ENCODE data around the gene PAX7.
"Not testable (repeated sequence)": the region's sequence is repeated elsewhere in the genome, so short reads cannot be mapped to it uniquely, and the experiment has no call there.

PAX7 gene

GRCh38 chr1:18630511-18631495 is at the start of gene PAX7:
PAX7 (plus strand) TSS chr1:18630846; CDS start chr1:18631604, 758 bp downstream.
- no peak for DNase-seq (ENCODE audit: low read depth)

GRCh38 chr1:18581420-18581880 is 49.2 kb upstream of the PAX7 start:
- DNase-seq (ENCODE audit: low read depth): no peak

GRCh38 chr1:18582890-18583289 is 47.8 kb upstream of the PAX7 start:
- no peak for DNase-seq (ENCODE audit: low read depth)

- DNase-seq (ENCODE audit: low read depth): no peak
Measured at GRCh38 chr1:18583326-18583941, 47.2 kb upstream of the PAX7 start.

- DNase-seq (ENCODE audit: low read depth): not testable (repeated sequence)
Measured at GRCh38 chr1:18586016-18586415, 44.6 kb upstream of the PAX7 start.

GRCh38 chr1:18588093-18588492 is 42.6 kb upstream of the PAX7 start:
- no peak for DNase-seq (ENCODE audit: low read depth)

GRCh38 chr1:18592368-18592767 is 38.3 kb upstream of the PAX7 start:
- DNase-seq (ENCODE audit: low read depth): no peak

GRCh38 chr1:18597160-18598042 is 33.2 kb upstream of the PAX7 start:
- no peak for DNase-seq (ENCODE audit: low read depth)

GRCh38 chr1:18599086-18599485 is 31.6 kb upstream of the PAX7 start:
- no peak for DNase-seq (ENCODE audit: low read depth)

- DNase-seq (ENCODE audit: low read depth): no peak
Measured at GRCh38 chr1:18599704-18600103, 30.9 kb upstream of the PAX7 start.

- DNase-seq (ENCODE audit: low read depth): no peak
Measured at GRCh38 chr1:18602533-18603211, 28.0 kb upstream of the PAX7 start.

- no peak for DNase-seq (ENCODE audit: low read depth)
Measured at GRCh38 chr1:18603212-18603852, 27.3 kb upstream of the PAX7 start.

GRCh38 chr1:18606443-18607288 is 24.0 kb upstream of the PAX7 start:
- no peak for DNase-seq (ENCODE audit: low read depth)

- no peak for DNase-seq (ENCODE audit: low read depth)
Measured at GRCh38 chr1:18607289-18607760, 23.3 kb upstream of the PAX7 start.

- no peak for DNase-seq (ENCODE audit: low read depth)
Measured at GRCh38 chr1:18608534-18608933, 22.1 kb upstream of the PAX7 start.

GRCh38 chr1:18611311-18611710 is 19.3 kb upstream of the PAX7 start:
- DNase-seq (ENCODE audit: low read depth): no peak

GRCh38 chr1:18612073-18612472 is 18.6 kb upstream of the PAX7 start:
- no peak for DNase-seq (ENCODE audit: low read depth)

GRCh38 chr1:18614069-18614735 is 16.4 kb upstream of the PAX7 start:
- no peak for DNase-seq (ENCODE audit: low read depth)
